ENCODE data around the gene HBD. TPM values are rescaled to one million over a fixed set of nuclear protein-coding genes. Genes with fewer than 3 reads are reported as not detected.
A peak's percentile ranks its signal among the peaks of the same experiment; 100 is the strongest.

Gene HBD
- polyA plus RNA-seq, 1 donor, result not detected

DNA sequence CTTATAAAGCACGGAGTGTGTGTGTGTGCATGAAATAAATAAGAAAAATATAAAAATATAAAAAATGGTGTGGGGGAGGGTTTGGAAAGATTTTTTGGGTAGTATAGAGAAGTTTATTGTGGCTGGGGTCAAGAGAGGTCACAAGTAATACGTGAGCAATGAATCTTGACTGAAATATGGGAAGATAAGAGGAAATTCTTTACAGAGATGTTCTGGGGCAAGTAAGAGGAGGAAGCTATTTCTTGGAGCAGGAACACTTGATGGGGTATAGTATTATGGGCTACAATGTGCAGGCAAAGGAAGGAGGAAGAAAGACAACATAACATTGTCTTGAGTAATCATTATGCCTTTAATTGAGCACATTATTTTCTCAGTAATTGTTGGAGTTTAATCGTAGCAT, 2.1 kb downstream of the HBD start:
- DNase-seq, result no peak

DNA sequence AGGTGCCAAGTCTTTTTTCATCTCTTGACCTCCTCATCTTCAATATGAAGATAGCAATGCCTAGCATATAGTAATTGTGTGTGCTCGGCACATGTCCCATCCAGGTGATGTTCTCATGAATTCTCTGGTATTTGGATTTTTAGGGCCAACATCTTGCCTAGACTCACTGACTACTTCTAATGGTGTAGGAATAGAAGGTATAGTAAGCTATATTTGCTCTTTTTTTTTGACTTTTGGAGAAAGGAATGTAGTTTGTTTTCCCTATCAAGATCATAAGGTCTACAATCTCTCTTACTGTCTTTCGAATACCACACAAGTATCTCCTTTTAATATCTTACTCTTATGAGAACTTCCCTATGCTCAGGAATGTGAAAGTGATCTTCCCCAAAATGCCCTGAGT, 3.2 kb downstream of the HBD start:
- DNase-seq, result no peak

DNA sequence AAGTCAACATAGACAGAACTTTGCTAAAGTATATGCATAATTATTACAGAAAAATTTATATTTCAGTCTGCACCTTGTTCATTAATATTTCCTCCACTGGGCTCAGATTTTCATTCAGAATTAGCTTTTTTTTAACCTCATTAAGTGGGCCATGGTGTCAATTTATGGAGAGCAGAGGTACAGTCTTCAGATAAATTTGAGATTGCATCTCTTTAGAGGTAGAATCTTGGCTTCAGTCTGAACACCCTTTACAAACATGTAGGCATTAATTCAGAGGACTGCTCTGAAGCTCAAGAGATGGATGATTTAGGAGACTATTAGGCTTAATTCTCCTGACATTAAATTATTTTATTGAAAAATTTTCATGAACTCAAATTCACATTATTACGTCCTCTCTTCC, 4.0 kb downstream of the HBD start:
- no peak for DNase-seq

GRCh38 chr11:5229796-5230195, 4.5 kb downstream of the HBD start:
- DNase-seq, result no peak

DNA sequence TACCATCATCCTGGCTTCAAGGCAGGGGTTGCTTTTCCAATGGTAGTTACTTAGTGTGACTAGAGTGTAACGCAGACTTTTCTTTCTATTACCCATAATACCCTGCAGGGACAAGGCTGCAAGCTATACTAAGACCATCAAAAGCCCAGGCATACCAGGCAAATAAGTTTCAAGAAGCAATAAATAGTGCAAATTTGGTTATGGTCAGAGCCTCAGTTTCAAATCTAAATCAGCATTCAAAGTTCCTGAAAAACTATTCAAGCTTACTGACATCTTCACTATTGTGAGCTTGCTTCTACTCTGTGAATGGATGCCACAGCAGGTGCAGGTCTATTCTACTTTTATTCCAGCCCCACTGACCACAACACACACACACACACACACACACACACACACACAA, 4.9 kb downstream of the HBD start:
- no peak for DNase-seq

- no peak for DNase-seq
Measured at GRCh38 chr11:5228124-5228523, 6.2 kb downstream of the HBD start.

DNA sequence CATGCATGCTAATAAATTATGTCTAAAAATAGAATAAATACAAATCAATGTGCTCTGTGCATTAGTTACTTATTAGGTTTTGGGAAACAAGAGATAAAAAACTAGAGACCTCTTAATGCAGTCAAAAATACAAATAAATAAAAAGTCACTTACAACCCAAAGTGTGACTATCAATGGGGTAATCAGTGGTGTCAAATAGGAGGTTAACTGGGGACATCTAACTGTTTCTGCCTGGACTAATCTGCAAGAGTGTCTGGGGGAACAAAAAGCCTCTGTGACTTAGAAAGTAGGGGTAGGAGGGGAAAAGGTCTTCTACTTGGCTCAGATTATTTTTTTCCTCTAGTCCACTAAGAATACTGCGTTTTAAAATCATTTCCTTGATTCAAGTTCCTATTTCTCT, 6.6 kb downstream of the HBD start:
- no peak for DNase-seq

DNA sequence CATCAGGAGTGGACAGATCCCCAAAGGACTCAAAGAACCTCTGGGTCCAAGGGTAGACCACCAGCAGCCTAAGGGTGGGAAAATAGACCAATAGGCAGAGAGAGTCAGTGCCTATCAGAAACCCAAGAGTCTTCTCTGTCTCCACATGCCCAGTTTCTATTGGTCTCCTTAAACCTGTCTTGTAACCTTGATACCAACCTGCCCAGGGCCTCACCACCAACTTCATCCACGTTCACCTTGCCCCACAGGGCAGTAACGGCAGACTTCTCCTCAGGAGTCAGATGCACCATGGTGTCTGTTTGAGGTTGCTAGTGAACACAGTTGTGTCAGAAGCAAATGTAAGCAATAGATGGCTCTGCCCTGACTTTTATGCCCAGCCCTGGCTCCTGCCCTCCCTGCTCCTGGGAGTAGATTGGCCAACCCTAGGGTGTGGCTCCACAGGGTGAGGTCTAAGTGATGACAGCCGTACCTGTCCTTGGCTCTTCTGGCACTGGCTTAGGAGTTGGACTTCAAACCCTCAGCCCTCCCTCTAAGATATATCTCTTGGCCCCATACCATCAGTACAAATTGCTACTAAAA, 7.5 kb downstream of the HBD start, which contains the start of gene HBB:
HBB (minus strand) TSS at position 340 of the 579 bp plus-strand sequence; CDS start at position 290, 50 bp downstream.
- no peak for DNase-seq

DNA sequence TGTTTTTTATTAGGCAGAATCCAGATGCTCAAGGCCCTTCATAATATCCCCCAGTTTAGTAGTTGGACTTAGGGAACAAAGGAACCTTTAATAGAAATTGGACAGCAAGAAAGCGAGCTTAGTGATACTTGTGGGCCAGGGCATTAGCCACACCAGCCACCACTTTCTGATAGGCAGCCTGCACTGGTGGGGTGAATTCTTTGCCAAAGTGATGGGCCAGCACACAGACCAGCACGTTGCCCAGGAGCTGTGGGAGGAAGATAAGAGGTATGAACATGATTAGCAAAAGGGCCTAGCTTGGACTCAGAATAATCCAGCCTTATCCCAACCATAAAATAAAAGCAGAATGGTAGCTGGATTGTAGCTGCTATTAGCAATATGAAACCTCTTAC, 8.8 kb downstream of the HBD start:
- DNase-seq, result no peak

DNA sequence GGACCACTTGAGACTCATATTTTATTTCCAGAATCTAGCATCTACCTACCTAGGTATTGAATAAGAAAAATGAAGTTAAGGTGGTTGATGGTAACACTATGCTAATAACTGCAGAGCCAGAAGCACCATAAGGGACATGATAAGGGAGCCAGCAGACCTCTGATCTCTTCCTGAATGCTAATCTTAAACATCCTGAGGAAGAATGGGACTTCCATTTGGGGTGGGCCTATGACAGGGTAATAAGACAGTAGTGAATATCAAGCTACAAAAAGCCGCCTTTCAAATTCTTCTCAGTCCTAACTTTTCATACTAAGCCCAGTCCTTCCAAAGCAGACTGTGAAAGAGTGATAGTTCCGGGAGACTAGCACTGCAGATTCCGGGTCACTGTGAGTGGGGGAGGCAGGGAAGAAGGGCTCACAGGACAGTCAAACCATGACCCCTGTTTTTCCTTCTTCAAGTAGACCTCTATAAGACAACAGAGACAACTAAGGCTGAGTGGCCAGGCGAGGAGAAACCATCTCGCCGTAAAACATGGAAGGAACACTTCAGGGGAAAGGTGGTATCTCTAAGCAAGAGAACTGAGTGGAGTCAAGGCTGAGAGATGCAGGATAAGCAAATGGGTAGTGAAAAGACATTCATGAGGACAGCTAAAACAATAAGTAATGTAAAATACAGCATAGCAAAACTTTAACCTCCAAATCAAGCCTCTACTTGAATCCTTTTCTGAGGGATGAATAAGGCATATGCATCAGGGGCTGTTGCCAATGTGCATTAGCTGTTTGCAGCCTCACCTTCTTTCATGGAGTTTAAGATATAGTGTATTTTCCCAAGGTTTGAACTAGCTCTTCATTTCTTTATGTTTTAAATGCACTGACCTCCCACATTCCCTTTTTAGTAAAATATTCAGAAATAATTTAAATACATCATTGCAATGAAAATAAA, 9.5 kb downstream of the HBD start:
- no peak for DNase-seq

DNA sequence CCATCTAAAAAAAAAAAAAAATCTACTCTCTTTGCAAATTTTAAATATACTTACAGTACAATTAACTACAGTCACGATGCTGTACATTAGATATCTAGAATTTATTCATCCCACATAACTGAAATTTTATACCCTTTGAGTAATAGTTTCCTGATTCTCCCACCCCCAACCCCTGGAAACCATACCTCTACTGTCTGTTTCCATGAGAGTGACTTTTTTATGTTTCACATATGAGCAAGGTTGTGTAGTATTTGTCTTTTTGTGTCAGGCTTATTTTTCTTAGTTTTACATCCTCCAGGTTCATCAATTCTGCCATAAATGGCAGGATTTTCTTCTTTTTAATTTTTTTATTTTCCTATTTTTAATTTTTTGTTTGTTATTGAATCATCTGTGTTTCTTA, 10.6 kb downstream of the HBD start:
- DNase-seq, result no peak

DNA sequence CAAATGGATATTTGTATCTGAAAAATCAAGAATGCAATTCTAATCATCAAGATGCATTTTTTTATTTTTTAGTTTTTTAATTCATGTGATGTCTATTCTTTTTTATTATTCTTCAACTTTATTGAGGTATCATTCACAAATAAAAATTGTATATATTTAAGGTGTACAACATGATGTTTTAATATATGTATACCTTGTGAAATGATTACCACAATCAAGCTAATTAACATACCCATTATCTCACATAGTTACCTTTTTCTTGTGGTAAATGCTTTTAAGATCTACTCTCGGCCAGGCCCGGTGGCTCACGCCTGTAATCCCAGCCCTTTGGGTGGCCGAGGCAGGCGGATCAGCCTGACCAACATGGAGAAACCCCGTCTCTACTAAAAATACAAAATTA, 11.1 kb downstream of the HBD start:
- DNase-seq, result no peak

- no peak for DNase-seq
Measured at GRCh38 chr11:5210376-5210885, 23.9 kb downstream of the HBD start.

- DNase-seq, result peak; percentile 8
Measured at GRCh38 chr11:5204787-5205186, 29.5 kb downstream of the HBD start.

GRCh38 chr11:5203366-5203765, 30.9 kb downstream of the HBD start:
- no peak for DNase-seq

DNA sequence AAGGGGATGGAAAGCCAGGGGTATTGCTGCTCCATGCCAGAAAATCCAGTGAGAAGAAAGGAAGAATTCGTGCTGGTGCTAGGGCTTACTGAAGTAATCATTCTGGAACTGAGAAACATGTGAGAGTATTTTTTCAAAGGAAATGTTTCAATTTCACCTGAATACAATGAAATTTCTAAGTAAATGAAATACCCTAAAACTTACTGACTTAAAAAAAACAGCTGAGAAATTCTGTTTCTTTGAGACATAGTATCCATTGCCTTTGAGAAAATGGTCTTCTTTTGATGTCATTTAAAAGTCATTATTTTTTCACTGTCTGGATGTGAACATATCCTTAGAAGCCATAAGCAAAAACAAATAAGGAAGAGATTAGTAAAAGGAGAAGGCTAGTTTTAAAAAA, 33.7 kb downstream of the HBD start, which contains the start of gene OR51V1:
OR51V1 (minus strand) TSS at position 101 of the 400 bp plus-strand sequence; CDS start at position 101, 0 bp downstream.
- DNase-seq, result no peak

DNA sequence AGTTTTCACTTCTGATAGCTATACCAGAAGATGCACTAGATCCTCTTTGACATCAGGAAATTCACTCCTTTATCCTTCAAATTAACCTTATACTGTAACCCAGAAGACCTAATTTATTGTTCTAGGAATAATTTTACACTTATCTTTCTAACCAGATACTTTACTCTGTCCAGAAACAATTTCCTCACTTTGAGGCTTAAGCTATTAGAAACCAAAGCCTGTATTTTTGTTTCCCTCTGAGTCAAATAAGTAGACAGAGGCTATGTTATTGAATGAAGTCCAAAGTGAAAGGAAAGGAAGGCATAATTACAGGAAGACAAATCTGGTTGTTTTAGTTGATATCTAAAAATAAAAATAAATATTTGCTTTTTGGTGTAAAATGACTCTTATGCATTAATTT, 36.0 kb downstream of the HBD start:
- DNase-seq, result no peak

DNA sequence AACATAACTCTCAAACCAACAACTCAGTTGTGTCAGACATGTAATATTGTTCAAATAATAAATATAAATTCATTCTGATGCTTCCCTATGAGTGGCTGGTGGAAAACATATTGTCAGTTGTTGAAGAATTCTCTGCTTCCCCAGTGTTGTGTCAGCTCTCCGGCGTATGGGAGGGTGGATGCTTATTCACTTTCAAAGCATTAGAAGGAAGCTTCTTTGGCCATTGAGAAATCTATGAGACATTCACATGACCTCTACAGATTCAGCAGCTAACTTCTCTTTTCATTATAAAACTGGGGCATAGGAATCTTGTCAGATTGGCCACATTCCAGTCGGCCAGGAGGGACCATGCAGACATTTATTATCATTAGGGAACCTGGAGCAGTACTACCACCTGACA, 36.7 kb downstream of the HBD start:
- no peak for DNase-seq

DNA sequence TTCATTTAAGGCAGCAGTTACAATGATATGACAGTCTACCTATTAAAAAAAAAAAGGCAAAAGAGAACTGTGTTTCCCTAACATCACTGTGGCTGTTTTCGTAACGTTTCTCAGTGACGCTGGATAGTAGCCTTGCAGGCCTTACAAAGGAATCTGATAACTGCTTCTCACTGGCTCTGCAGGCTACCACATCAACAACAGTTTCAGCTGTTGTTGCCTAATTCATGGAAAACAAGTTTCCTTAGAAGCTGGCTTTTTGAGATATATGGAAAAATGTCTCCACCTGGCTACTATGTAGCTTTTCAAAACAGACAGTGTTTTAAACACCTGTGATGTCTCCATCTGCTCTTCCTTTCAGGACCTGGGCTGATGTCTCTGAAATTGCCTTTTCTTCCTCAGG, 37.6 kb downstream of the HBD start:
- no peak for DNase-seq

DNA sequence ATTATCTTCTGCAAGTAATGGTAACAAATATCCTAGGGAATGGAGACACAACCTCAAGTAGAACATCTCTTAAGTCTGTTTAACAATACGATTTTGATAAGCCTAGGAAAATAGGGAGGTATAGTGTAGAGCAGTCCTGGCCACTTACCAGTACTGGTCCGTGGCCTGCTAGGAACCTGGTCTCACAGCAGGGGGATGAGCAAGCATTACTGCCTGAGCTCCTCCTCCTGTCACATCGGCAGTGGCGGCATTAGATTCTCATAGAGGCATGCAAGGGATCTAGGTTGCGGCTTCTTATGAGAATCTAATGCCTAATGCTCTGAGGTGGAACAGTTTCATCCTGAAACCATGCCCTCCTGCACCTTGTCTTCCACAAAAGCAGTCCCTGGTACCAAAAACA, 38.2 kb downstream of the HBD start:
- DNase-seq, result no peak

DNA sequence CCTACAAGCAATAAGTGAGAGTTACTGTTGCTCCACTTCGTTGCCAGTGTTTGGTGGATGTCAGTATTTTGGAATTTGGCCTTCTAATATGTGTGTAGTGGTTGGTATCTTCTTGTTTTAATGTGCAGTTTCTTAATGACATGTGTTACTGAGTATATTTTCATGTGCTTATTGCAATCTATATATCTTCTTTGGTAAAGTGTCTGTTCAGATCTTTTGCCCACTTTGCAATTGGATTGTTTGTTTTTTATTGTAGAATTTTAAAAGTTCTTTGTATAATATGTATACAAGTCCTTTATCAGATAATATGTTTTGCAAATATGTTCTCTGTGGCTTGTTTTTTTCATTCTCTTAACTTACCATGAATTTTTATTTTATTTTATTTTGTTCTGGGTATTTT, 41.5 kb downstream of the HBD start:
- no peak for DNase-seq

DNA sequence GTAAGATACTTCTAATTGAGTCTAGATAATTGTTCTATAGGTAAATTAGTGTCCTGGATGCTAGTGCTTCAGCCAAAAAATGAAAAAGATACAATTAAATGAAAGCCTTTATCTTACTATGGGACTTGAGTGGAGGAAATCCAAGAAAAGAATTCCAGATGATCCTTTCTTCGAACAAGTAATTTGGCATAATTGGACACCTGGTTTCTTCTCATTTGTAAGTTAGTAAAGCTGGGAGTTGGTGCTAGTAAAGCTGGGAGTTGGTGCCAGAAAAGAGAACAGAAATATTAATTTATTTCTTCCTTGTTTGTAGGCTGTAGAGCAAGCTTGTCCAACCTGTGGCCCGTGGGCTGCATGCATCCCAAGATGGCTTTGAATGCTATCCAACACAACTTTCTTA, 46.1 kb downstream of the HBD start:
- no peak for DNase-seq

All from hindlimb muscle (tissue), 1 donor.